HG02970 (cell line): ENCODE results near the gene AFDN.

Experiments used
- ATAC-seq: cut with Tn5 transposase; IDR thresholded peaks from one replicate; pipeline ENCODE4 v1.9.1; 2021; ENCODE audit warnings: mild to moderate bottlenecking, moderate library complexity, moderate number of reproducible peaks; ENCODE audit not compliant: unreplicated experiment, low FRiP score

AFDN gene

DNA sequence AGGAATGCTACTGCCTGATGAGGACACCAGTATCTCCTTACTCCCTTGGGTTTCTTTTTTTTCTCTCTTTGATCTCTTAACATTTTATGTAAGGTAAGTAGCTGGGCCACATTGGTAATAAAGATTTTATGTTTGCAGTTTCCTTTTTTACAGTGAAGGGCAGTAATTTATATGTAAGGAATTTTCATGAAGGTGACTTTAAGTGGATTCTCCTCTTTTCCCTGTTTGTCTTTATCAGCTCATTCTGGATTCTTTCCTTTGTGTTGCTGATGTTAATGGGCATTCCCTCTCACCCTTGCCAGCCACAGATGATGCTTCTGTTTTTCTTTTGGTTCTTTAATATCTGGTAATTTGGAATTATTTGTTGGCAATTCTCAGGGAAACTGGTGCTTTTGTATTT, 34.7 kb downstream of the AFDN start:
- no peak for ATAC-seq

DNA sequence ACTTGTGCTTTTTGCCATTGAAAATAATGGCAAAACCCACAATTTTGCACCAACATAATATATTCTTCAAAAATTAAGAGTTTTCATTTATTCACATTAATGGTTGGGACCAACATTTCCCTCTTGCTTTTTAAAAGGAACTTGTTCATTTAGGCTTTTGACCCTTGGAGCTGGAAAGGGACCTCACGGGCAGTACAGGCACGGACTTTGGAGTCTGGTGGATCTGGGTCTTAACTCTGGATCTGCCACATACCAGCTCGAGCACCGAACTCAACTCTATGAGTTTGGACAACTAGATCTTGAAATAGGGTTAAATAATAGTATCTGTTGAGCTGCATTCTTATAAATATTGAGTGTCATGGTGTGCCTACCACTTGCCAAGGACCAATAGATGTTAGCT, 37.2 kb downstream of the AFDN start:
- no peak for ATAC-seq

DNA sequence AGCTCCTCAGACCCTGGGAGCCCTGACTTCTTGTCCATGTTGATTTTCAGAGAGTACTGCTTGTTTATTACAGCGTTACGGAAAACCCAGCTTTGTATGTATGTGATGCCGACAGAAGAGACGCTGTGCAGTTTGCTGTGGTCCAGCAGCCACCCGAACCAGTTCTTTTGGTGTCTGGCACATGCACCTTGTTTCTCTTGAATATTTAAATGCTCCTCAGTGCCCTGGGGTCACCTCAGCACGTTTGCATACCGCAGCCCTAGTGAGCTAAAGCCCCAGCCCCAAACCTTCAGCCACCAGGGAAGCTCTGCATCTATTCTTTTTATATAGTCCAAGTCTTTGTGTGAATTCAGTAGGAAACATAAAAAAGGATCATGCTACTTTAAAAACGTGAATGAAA, 39.9 kb downstream of the AFDN start:
- no peak for ATAC-seq

DNA sequence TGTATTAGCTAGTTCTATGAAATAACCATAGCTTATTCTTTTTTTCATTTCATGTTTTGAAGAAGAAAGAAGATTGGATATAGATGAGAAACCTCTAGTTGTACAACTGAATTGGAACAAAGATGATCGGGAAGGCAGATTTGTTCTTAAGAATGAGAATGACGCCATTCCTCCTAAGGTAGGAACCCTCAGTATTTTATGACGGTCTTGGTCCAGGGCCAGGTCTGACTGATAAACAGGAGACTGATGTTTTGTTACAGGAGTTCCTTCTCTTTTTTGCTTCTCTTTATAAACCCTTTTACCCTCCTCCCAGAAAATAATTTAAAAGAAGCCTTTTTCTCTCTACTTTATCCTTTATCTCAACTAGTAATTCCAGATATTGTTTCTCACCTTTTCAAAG, 43.6 kb downstream of the AFDN start:
- no peak for ATAC-seq

DNA sequence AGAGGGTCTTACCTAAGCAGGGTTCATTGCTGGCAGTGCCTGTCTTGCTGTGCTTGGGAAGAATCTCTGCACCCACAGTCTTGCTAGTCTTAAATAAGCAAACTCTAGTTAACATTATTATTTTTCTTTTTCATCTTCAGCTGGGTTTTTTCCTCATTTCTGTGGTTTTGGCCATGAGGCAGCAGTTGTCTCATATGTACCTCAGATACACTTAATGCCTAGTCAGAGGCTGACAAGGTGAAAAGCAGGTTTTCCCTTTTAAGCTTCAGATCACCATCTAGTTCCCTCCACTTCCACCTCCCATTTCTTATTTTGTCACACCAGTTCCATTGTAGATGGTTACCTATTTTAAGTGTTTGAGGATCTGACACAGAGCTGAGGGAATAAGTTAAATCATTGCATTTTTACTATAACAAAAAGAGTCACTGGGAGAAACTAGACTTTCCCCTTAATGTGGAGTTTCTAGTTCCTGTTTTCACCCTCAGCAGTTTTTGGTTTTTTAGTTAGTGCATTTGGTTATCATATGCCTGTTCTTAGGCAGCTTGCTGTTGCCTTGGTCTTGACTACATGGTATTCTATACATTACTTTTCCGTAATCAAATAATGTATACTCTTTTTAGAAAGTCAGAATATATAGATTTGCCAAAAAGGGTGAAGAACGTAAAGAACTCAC, 46.0 kb downstream of the AFDN start:
- no peak for ATAC-seq

DNA sequence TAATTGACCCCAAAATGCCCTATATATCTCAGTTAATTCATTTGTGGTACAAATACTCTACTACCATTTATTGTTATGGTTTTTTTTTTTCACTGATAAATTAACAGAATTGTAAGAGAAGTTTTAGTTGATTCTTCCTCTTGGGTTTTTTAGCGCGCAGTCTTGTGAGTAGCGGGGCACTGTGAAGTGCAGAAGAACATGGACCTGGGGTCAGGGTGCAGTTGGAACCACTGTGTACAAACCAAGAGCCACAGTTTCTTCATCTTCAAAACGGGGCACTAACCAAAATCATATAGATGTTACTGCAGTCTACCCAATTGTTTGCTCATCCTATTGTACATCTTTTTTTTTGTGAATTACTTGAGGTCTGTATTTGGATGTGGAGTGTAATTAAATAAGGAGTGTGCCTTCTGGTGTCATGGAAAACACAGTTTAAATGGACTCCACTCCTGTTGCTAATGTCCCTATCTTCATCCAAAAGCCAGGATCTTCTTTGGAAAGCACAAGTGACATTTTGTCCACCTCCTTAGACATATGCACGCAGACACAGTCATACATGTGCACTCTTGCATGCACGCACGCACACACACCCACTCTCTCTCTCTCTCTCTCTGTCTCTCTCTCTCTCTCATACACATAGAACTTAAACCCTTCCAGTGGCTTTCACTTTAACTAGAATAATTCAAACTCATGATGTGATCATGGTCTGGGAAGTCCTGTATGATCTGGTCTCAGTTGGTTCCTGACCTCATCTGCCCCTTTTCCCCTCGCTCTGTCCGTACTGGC, 51.5 kb downstream of the AFDN start:
- no peak for ATAC-seq

DNA sequence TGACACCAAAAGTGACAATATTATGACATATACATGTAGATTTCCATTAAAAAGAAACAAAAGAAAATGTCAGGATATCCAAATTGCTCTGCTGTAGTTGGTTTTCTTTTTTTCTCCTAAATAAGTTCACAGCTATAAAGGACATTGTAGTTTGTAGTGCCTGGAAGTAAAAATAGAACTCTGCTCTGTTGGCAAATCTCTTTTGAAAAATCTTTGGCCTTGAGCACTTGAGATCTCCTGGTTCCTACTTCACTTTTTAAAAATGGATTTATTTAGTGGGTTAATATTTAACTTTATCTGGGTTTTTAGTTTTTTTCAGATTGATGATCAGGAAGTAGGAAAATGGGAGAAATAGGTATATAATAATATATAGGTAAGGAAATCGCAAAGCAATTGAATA, 52.9 kb downstream of the AFDN start:
- ATAC-seq, result no peak

DNA sequence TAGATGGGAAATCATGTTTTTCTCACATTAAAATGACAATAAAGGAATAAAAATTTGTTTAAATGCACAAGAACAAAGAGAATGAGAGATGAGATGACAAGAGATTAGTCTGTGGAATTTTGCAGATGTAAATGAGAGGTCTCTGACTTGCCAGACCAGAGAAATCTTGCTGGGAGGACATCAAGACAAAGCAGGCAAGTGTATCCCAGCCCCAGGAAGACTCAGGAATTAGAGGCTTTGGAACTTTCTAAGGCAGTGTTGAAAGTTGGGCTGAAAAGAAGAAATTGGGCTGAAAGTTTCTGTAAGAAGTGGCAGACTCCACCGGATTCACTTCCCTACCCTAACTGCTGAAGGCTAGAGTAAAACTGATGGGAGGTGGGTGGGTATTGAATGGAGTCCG, 54.6 kb downstream of the AFDN start:
- ATAC-seq, result no peak

DNA sequence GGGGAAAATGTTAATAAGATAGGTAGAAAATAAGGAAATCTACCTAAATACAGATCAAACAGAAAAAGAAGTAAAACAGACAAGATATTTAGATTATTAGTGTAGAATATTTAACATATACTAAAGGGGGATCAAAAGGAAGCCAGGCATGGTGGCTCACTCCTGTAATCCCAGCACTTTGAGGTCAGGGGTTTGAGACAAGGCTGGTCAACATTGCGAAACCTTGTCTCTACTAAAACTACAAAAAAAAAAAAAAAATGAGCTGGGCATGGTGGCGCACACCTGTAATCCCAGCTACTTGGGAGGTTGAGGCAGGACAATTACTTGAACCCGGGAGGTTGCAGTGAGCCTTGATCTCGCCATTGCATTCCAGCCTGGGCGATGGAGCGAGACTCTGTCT, 55.5 kb downstream of the AFDN start:
- ATAC-seq, result no peak

DNA sequence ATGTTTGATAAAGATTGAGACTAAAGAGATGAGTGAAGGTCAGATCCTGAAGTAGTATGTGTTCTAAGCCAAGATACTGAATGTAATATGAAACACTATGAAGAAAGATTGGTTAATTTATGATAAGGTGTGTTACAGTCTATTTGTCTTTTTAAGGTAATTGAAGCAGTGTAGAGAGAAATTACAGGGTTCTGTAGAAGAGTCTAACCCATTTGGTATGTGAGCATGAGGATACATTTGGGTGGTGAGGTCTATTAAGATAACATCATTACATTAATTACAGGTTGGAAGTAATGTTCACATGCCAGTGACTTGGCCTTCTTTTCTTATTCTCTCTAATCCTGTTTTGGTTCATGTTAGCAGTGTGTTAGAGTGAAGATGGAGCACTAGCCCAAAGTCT, 61.4 kb downstream of the AFDN start:
- no peak for ATAC-seq

DNA sequence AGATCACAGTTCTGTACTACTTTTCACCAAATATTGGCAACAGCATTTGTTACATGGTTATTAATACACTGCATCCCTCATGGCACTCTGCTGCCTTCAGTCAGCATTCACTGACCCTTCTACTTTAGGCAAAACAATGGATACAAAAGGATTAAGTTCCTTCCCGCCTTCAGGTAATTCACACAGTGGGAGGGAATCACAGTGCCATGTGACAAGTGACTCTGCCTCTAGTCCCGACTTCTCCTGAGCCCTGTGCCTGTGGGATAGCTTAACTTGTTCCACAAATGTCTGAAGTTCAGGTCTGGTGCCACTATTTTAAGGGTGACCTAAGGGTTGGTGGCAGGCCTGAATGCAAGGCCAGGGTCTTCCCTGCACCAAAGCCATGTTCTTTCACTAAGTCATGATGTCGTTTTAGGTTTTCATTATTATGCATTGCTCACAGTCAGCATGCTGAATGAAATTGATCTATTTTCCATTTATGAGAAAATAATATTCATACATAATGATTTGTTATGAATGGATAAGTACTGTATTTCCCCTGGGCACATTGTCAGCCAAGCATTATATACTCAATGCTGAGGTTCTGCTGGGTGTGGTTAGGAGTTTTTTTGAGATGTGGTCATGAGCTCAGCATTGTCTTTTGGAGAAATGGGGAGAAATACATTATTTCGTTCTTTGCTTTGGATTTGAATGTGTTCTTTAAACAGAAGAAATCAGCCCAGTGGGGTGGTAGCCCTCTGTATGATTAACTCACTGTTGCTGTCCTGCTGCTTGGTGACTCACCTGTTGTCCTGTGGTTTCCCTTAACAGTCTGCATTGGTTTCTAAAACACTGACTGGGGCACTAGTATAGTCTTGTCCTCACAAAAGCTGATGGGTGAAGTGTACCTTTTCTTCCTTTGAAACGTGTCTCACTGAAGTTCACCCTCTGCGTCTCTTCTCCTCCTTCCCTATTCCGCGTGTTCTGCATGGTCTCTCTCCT, 66.4 kb downstream of the AFDN start:
- no peak for ATAC-seq

DNA sequence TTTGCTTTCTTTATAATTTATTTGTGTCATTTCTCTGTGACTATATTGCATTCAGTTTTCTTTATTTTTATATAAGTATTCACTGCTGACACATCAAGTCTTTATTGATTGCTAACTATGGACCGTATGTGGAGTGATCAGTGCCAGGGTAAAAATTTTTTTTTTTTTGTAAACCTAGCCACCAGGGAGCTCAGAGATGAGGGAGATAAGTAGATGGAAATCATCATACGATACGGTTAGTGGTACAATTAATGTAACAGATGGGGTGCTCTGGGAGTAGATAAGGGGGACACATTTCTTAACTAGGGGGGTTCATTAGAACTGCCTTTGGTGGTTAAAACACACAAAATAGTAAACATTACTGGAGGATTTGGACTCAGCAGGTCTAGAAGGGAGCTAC, 68.3 kb downstream of the AFDN start:
- no peak for ATAC-seq

DNA sequence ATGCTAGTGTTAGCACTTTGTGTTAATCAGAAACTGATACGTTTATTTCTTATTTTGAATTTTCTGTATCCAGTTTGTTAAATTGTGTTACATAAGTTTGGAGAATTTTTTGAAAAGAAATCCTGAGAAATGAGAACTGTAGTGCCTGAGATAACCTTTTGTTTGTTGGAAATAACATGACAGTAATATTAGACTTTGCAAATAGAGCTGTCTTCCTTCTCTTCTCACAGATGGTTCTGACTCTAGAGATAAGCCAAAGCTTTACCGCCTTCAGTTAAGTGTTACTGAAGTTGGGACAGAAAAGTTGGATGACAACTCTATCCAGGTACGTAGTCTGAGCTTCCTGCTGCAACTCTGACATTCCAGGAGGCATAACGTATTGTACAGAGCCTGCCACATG, 69.9 kb downstream of the AFDN start:
- no peak for ATAC-seq

DNA sequence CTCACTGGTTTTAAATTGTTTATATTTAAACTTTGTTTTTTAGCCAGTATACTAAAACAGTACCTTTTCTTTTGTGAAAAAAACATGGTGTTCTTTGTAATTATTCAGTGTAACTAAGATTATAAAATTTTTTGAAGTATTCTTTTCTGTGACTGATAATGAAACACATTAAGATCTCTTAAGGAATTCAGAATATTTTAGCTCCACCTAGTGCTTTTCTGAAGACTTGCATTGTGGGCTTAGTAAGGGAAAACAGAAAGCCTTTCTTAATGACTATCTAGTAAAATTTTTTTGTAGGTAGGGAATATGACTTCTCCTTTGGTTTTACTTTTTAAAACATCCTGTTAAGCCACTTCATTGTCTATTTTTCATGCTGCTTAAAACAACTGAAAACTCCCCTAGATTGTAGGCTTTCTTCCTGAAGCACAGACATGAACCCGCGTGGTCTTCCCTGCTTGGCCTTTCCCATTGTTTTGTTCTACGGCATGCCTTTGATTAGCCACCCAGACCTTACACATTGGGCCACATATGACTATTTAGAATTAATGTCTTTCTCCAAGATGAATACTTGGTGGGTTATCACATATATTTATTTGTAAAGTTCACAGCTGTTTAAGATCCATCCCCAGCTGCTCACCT, 72.1 kb downstream of the AFDN start:
- no peak for ATAC-seq

DNA sequence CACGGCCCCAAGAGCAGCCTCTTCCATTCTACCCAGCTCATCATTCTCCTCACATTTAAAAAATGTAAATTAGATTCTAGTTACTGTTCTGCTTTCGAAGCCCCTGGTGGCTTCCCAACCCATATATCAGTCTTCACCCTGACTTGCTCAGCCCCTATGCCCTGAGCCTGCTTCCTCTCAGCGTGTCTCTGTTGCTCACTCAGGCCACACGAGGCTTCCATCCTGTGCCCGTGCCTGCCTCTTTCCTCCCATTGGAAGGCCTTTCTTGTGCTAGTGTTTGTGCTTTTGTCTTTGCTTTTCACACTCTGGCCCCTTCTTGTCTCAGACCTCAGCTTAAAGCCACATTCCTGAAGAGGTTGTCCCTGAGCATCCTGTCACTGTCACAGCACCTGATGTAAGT, 78.1 kb downstream of the AFDN start:
- ATAC-seq, result no peak

DNA sequence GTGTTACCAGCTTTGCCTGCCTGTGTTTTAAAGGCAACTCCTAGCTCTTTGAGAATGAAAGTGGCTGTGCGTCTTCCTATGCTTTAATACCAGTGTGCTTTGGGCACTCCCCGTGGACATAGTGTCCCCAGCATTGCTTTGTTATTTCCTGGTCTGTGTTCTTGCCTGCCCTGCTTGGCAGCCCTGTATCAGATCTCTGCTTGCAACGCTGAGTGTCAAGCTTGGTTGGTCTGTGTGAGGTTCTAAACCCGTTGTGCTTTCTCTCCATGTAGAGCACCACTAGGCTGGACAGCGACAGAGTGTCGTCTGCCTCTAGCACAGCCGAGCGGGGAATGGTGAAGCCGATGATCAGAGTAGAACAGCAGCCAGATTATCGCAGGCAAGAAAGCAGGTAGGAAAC, 80.2 kb downstream of the AFDN start:
- ATAC-seq, result no peak

DNA sequence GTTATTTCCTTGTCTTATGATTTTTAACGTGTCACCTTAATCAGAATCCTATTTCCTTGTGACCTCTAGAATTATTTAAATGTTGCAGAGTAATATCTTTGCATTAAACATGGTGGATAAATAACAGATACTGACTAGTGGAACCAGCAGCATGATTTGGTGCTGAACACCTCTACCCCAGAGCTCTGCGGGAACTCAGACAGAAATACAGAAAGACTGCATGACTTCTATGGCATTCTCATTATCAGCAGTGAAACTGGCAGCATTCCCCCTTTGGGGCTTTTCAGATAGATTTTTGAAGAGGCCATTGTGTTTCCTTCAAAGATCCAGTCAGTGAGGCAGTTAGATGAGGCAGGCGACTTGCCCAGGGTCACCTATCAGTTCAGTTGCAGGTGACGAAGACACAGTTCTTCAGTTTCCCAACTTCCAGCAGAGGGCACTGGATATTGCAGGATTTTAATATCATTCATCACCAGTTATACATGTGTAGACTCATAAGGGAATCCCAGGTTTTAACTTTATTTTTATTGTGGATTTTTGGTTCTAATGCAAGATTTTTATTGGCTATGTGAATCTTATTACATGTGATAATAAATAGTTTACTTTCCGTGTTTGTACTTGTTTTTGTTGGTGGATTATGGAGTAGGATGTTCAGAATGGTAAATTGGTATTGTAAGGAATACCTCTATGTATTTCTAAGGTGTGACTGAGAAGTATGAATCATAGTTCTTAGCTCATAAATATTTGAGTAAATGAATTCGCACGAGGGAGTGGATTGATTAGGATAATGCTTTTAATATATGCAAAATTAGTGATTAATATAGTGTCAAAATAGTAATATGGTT, 81.3 kb downstream of the AFDN start:
- no peak for ATAC-seq

DNA sequence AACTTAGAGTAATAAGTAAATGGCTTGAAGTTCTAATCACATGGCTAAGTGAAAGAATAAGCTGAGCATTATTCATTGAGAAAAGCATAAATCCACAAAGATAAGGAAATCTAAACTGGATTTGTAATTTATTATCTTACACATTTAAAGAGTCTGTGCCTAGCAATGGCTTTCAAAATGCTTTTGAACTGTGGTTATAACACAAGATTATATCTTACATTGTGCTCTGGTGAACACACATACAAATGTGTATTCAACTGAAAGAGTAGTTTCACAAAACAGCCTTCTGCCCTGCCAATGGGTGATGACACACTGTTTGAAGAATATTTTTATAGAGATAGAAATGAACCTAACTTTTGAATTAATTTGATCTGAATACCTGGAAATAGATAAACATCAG, 83.3 kb downstream of the AFDN start:
- no peak for ATAC-seq

DNA sequence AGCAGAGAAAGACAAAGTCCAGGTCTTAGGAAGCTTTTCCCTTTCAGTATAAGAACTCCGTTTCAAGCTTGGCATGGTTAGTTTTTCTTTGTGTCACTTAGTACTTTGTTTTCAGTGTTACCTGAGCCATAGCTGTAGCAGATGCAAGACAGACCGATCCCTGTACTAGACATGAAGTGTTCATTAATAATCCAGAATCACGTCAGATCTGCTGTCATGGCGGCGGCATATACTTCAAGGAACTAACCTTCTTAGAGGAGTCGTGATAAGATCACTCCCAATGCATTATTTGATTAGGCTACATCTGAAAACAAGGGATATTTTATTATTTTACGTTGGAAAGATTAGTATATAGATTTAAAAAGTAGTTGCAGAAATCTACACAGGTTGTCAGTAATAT, 83.9 kb downstream of the AFDN start:
- ATAC-seq, result no peak

DNA sequence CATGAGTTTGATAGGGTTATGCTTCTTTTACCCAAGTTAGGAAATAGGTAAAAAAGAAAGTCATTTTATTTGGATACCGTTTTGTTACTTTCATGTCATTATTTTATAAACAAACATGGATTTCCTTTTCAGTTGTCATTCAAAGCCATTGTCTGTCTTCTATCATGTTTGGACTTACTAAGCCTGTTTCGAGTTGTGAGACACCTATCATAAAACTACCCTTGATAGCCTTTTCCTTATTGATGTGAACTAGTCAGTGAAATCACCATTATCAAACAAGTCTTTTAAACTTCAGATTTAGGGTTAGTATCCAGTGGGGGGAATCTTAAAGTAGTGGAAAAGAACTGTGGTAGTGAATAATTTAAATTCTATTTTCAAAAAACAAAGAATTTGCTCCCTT, 85.8 kb downstream of the AFDN start:
- no peak for ATAC-seq
